ENCODE results near the gene HLA-DQB2. TPM values are rescaled to one million over a fixed set of nuclear protein-coding genes. Genes with fewer than 3 reads are reported as not detected.

HLA-DQB2 gene
- total and polyA plus RNA-seq, 2 of the 8 experiments (the other 6 are each of a cell fraction or from before 2014, with no cell fraction given) = not detected

DNA sequence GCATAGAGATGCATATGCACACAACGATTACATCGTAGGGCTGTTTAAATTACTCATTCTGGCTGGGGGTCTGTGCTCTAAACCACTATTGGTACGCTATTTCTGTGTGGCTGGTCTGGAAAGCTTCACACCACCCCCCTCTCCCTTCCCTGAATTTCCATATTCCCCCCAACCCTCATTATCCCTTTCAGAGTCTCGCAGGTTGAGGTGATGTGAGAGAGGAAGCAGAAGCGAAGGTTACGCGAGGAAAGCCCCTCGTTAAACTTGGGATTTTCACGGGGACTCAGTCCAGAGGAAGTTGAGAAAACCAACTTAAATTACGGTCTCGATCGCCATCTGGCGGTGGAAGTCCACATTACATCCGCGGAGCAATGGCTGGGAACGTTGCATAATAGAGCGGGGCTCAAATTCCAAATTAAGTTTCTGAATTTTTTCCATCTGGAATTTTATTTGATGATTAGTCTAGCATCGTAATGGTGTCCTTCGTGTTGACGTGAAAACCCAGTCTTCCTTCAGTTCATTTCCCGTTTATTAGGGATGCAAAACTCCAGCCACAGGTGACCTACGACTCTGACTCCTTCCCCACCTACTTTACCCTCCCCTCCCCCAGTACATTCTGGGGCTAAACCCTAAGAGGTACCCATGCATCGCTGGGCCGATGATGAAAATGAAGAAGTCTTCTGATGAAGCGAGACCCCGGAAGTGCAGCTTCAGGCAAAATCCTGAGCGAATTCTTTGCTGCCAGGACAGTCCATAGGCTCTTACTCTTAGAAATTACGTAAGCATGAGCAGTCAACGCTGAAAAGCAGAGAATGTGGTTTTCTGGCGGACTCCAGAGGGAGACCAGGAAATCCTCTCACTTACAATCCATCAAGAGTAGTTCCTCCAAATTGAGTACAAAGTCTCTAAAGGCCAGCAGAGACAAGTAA, 33.8 kb upstream of the HLA-DQB2 start (continued):
- TF ChIP-seq, protein P1, sequence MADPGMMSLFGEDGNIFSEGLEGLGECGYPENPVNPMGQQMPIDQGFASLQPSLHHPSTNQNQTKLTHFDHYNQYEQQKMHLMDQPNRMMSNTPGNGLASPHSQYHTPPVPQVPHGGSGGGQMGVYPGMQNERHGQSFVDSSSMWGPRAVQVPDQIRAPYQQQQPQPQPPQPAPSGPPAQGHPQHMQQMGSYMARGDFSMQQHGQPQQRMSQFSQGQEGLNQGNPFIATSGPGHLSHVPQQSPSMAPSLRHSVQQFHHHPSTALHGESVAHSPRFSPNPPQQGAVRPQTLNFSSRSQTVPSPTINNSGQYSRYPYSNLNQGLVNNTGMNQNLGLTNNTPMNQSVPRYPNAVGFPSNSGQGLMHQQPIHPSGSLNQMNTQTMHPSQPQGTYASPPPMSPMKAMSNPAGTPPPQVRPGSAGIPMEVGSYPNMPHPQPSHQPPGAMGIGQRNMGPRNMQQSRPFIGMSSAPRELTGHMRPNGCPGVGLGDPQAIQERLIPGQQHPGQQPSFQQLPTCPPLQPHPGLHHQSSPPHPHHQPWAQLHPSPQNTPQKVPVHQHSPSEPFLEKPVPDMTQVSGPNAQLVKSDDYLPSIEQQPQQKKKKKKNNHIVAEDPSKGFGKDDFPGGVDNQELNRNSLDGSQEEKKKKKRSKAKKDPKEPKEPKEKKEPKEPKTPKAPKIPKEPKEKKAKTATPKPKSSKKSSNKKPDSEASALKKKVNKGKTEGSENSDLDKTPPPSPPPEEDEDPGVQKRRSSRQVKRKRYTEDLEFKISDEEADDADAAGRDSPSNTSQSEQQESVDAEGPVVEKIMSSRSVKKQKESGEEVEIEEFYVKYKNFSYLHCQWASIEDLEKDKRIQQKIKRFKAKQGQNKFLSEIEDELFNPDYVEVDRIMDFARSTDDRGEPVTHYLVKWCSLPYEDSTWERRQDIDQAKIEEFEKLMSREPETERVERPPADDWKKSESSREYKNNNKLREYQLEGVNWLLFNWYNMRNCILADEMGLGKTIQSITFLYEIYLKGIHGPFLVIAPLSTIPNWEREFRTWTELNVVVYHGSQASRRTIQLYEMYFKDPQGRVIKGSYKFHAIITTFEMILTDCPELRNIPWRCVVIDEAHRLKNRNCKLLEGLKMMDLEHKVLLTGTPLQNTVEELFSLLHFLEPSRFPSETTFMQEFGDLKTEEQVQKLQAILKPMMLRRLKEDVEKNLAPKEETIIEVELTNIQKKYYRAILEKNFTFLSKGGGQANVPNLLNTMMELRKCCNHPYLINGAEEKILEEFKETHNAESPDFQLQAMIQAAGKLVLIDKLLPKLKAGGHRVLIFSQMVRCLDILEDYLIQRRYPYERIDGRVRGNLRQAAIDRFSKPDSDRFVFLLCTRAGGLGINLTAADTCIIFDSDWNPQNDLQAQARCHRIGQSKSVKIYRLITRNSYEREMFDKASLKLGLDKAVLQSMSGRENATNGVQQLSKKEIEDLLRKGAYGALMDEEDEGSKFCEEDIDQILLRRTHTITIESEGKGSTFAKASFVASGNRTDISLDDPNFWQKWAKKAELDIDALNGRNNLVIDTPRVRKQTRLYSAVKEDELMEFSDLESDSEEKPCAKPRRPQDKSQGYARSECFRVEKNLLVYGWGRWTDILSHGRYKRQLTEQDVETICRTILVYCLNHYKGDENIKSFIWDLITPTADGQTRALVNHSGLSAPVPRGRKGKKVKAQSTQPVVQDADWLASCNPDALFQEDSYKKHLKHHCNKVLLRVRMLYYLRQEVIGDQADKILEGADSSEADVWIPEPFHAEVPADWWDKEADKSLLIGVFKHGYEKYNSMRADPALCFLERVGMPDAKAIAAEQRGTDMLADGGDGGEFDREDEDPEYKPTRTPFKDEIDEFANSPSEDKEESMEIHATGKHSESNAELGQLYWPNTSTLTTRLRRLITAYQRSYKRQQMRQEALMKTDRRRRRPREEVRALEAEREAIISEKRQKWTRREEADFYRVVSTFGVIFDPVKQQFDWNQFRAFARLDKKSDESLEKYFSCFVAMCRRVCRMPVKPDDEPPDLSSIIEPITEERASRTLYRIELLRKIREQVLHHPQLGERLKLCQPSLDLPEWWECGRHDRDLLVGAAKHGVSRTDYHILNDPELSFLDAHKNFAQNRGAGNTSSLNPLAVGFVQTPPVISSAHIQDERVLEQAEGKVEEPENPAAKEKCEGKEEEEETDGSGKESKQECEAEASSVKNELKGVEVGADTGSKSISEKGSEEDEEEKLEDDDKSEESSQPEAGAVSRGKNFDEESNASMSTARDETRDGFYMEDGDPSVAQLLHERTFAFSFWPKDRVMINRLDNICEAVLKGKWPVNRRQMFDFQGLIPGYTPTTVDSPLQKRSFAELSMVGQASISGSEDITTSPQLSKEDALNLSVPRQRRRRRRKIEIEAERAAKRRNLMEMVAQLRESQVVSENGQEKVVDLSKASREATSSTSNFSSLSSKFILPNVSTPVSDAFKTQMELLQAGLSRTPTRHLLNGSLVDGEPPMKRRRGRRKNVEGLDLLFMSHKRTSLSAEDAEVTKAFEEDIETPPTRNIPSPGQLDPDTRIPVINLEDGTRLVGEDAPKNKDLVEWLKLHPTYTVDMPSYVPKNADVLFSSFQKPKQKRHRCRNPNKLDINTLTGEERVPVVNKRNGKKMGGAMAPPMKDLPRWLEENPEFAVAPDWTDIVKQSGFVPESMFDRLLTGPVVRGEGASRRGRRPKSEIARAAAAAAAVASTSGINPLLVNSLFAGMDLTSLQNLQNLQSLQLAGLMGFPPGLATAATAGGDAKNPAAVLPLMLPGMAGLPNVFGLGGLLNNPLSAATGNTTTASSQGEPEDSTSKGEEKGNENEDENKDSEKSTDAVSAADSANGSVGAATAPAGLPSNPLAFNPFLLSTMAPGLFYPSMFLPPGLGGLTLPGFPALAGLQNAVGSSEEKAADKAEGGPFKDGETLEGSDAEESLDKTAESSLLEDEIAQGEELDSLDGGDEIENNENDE (IDR thresholded peaks at IDR 0.05; ENCODE audit: insufficient replicate concordance, low read length) = no peak
- TF ChIP-seq SIRT6 (IDR thresholded peaks at IDR 0.05; ENCODE audit: low read length) (no peak), KDM4A (IDR thresholded peaks at IDR 0.05; ENCODE audit: low read depth, low read length, severe bottlenecking) (peak; percentile 18), RAD21 (IDR thresholded peaks at IDR 0.05 in 1 of 2, conservative IDR thresholded peaks at IDR 0.05 in 1 of 2; ENCODE audit: low read depth in 2 of 2, low read length in 2 of 2) (peak; percentile 82 to 89), EGR1 (IDR thresholded peaks at IDR 0.05; ENCODE audit: borderline replicate concordance, low read depth, low read length) (no peak), NRF1 (IDR thresholded peaks at IDR 0.05; ENCODE audit: low read depth, low read length) (no peak), SUZ12 (IDR thresholded peaks at IDR 0.05; ENCODE audit: low read length) (no peak), SP1 (IDR thresholded peaks at IDR 0.05; ENCODE audit: low read depth, low read length) (no peak)
- TF ChIP-seq, protein P2, sequence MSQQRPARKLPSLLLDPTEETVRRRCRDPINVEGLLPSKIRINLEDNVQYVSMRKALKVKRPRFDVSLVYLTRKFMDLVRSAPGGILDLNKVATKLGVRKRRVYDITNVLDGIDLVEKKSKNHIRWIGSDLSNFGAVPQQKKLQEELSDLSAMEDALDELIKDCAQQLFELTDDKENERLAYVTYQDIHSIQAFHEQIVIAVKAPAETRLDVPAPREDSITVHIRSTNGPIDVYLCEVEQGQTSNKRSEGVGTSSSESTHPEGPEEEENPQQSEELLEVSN (IDR thresholded peaks at IDR 0.05) = no peak
